ENCODE results near the gene OR51V1.

- TF ChIP-seq CTCF (IDR thresholded peaks at IDR 0.05; ENCODE audit: borderline replicate concordance, extremely low read depth, low read length, poor library complexity, severe bottlenecking) (no peak), EZH2 (IDR thresholded peaks at IDR 0.05; ENCODE audit: borderline replicate concordance, low read depth, low read length, severe bottlenecking) (no peak)
Observed at GRCh38 chr11:5223146-5223545, 22.7 kb upstream of the OR51V1 start.

Data from DND-41 (cell line).